A549 (cell line): Measurements from ENCODE around the gene ADAP1. TPM values are rescaled to one million over a fixed set of nuclear protein-coding genes. Genes with fewer than 3 reads are reported as not detected.

Experiments
- ATAC-seq, 2 experiments: fragments of 200-7000 bp in 1 of 2; fragments of >200 bp in 1 of 2; cut with Nextera tagmentation in 1 of 2; cut with Tn5 transposase in 1 of 2; 3 replicates each; pipeline versions ENCODE4 v1.8.0 to v1.9.1; 2018 to 2020; ENCODE audit warnings: mild to moderate bottlenecking in 1 of 2, moderate library complexity in 1 of 2
- CTCF ChIA-PET: fragments of 300-600 bp; sonication (Branson Sonifier 250); formaldehyde crosslinking; extraction: SDS; loops from one replicate; lab custom pipeline; 2021; ENCODE audit warnings: antibody characterized with exemption, inconsistent platforms; lab: Yijun Ruan, JAX
- POLR2A ChIA-PET: fragments of 350-600 bp; formaldehyde crosslinking; extraction: SDS; loops from one replicate; lab custom pipeline; 2021; ENCODE audit warnings: antibody characterized with exemption, inconsistent platforms; lab: Yijun Ruan, JAX
- DNase-seq, 2 experiments: peaks; one replicate each; pipeline versions ENCODE4 v3.0.0 to v3.0.0-alpha.2; 2011 to 2016; ENCODE audit warnings: low read depth in 1 of 2, low spot score in 1 of 2
- FAIRE-seq: peaks from 2 replicates; lab custom pipeline; 2011; peaks lifted over from hg19 to GRCh38; lab: Jason Lieb, UNC
- H3K27ac ChIP-seq, 2 experiments: fragments of >200 bp; sonication (Bioruptor Twin); formaldehyde crosslinking; 3 replicates each; pipeline ENCODE4 v1.5.1; 2016 to 2017
- H3K4me1 ChIP-seq: fragments of >200 bp; sonication (Bioruptor Twin); formaldehyde crosslinking; 3 replicates; pipeline ENCODE4 v1.6.1; 2016
- H3K4me2 ChIP-seq: fragments of >200 bp; sonication (Bioruptor Twin); formaldehyde crosslinking; 3 replicates; pipeline ENCODE4 v1.6.1; 2016
- H3K4me3 ChIP-seq: fragments of >200 bp; sonication (Bioruptor Twin); formaldehyde crosslinking; 3 replicates; pipeline ENCODE4 v1.5.1; 2016
- H3K9me3 ChIP-seq: fragments of >200 bp; sonication (Bioruptor Twin); formaldehyde crosslinking; 3 replicates; pipeline ENCODE4 v1.6.1; 2016
- BCL3 ChIP-seq: fragments of >200 bp; sonication (Bioruptor Twin); formaldehyde crosslinking; IDR thresholded peaks from 3 replicates; pipeline ENCODE4 v1.6.1; 2016
- CTCF ChIP-seq: fragments of >200 bp; sonication (Bioruptor Twin); formaldehyde crosslinking; IDR thresholded peaks from 3 replicates; pipeline ENCODE4 v1.5.1; 2016
- E2F6 ChIP-seq: IDR thresholded peaks from 2 replicates; pipeline ENCODE4 v1.6.1; 2012; ENCODE audit warnings: low read depth, borderline replicate concordance
- EHF ChIP-seq: fragments of 250-450 bp; sonication (Bioruptor Pico); IDR thresholded peaks from 2 replicates; pipeline ENCODE4 v1.5.0; 2020; ENCODE audit warnings: mild to moderate bottlenecking
- FOSB ChIP-seq: fragments of 250-450 bp; sonication (Bioruptor Pico); IDR thresholded peaks from 2 replicates; pipeline ENCODE4 v1.5.0; 2020; ENCODE audit warnings: mild to moderate bottlenecking, moderate library complexity
- FOXS1 ChIP-seq: fragments of 250-450 bp; sonication (Bioruptor Pico); IDR thresholded peaks from 2 replicates; pipeline ENCODE4 v1.5.0; 2020; ENCODE audit warnings: mild to moderate bottlenecking, moderate library complexity
- HDAC2 ChIP-seq: fragments of 200-600 bp; sonication (generic); IDR thresholded peaks from 2 replicates; pipeline ENCODE4 v1.6.1; 2016
- NR3C1 ChIP-seq: fragments of >200 bp; sonication (Bioruptor Twin); formaldehyde crosslinking; IDR thresholded peaks from 3 replicates; pipeline ENCODE4 v1.6.1; 2017
- PBX3 ChIP-seq: IDR thresholded peaks from 2 replicates; pipeline ENCODE4 v1.6.1; 2012
- POLR2A ChIP-seq: IDR thresholded peaks from 2 replicates; pipeline ENCODE4 v1.6.1; 2012; ENCODE audit warnings: mild to moderate bottlenecking, low read length
- RARB ChIP-seq: fragments of 250-450 bp; sonication (Bioruptor Pico); IDR thresholded peaks from 2 replicates; pipeline ENCODE4 v1.8.0; 2021; ENCODE audit warnings: mild to moderate bottlenecking, moderate library complexity
- RCOR1 ChIP-seq: fragments of 150-350 bp; IDR thresholded peaks from 2 replicates; pipeline ENCODE4 v1.6.1; 2014; ENCODE audit warnings: antibody characterized with exemption, low read length, low read depth
- REST ChIP-seq: fragments of 200-600 bp; sonication (generic); IDR thresholded peaks from 2 replicates; pipeline ENCODE4 v1.6.1; 2016; ENCODE audit warnings: antibody characterized with exemption, mild to moderate bottlenecking, moderate library complexity
- RNF2 ChIP-seq: fragments of 200-600 bp; sonication (generic); IDR thresholded peaks from 2 replicates; pipeline ENCODE4 v1.6.1; 2016; ENCODE audit warnings: low read depth, mild to moderate bottlenecking, antibody characterized with exemption, moderate library complexity, borderline replicate concordance
- WGBS: methylation state at CpG from one replicate; pipeline ENCODE4 v1.1.6; 2017; ENCODE audit errors: missing lambda C conversion rate; 5-methylcytosine and 5-hydroxymethylcytosine counted together
- polyA plus RNA-seq, 4 experiments: library from polyadenylated mRNA; depleted of rRNA in 3 of 4; stranded (reverse); fragments of >200 nt; fragmentation: RNase III in 1 of 4; extraction: RNeasy Plus Mini Kit Qiagen cat#74134 plus additional on column Dnase treatment in 1 of 4; gene quantifications; 2 replicates in 3 of 4; 3 replicates in 1 of 4; pipeline ENCODE4 v1.2.3, GENCODE V29; 2011 to 2017

The ADAP1 gene
- polyA plus RNA-seq, 2 of the 4 experiments (the other 2 are of a cell fraction), result 1.7 to 2.5 TPM

- ChIA-PET CTCF (interaction anchor here (1.0 to 5.1 kb wide), 4 partner anchors 11 to 538 kb away, joined by 3 to 28 read pairs (median 4); no protein-coding TSS in a partner anchor), POLR2A (no interaction called here)
- 95% methylated on average over 21 of the region's 21 CpGs for WGBS
These were observed 94.3 kb downstream of the ADAP1 start for GRCh38 chr7:860149-860548.

GRCh38 chr7:859359-860030 is 95.0 kb downstream of the ADAP1 start:
- Histone ChIP-seq H3K4me3 (no peak overlapping the region), H3K27ac (no peak overlapping the region)
- TF ChIP-seq NR3C1 (no peak), RNF2 (no peak), HDAC2 (no peak), BCL3 (no peak), FOSB (no peak), E2F6 (no peak), EHF (CRISPR knock-in tag) (no peak), RCOR1 (no peak), FOXS1 (no peak), PBX3 (no peak), CTCF (no peak)
- TF ChIP-seq, all 56 proteins: peak for 0
- Histone ChIP-seq H3K4me1 (peaks cover 4% of the 10 kb centered on the region; the same call in 1 of the 3 replicates), H3K4me2 (no peak overlapping the region), H3K9me3 (no peaks in the 10 kb centered on the region)
- ChIA-PET POLR2A (no interaction called here), CTCF (interaction anchor here (1.4 to 5.1 kb wide), 3 partner anchors 11 to 537 kb away, joined by 3 to 28 read pairs (median 4); no protein-coding TSS in a partner anchor)
- WGBS, result 82% methylated on average over 16 of the region's 16 CpGs
- no peak for DNase-seq
- no peak for FAIRE-seq
- ATAC-seq, result no peak

More at GRCh38 chr7:860149-860548, 94.3 kb downstream of the ADAP1 start:
- ATAC-seq, result no peak; a peak in 1 of 6 replicates
- no peak overlapping the region for H3K4me3 ChIP-seq
- no peak for DNase-seq
- H3K4me2 ChIP-seq, result no peak overlapping the region
- H3K4me1 ChIP-seq, result peaks cover 4% of the 10 kb centered on the region; the same call in 1 of the 3 replicates
- H3K9me3 ChIP-seq, result no peaks in the 10 kb centered on the region
- no peak overlapping the region for H3K27ac ChIP-seq
- FAIRE-seq, result no peak
- no peak for TF ChIP-seq RARB (CRISPR knock-in tag)
- TF ChIP-seq FOXS1, result no peak
- TF ChIP-seq POLR2A, result no peak
- no peak for TF ChIP-seq REST
